ENCODE data around the gene CXCL6.

Gene CXCL6

GRCh38 chr4:73843369-73843768 lies 6.9 kb downstream of the CXCL6 start:
- no peak for DNase-seq (ENCODE audit: low spot score)

GRCh38 chr4:73844345-73844744 lies 7.9 kb downstream of the CXCL6 start:
- no peak for DNase-seq (ENCODE audit: low spot score)

- no peak for DNase-seq (ENCODE audit: low spot score)
Measured at GRCh38 chr4:73844806-73845205, 8.3 kb downstream of the CXCL6 start.

GRCh38 chr4:73847526-73848182 lies 11.2 kb downstream of the CXCL6 start:
- no peak for DNase-seq (ENCODE audit: low spot score)

- no peak for DNase-seq (ENCODE audit: low spot score)
Measured at GRCh38 chr4:73848183-73848777, 11.8 kb downstream of the CXCL6 start.

- no peak for DNase-seq (ENCODE audit: low spot score)
Measured at GRCh38 chr4:73850261-73850970, 13.9 kb downstream of the CXCL6 start.

- no peak for DNase-seq (ENCODE audit: low spot score)
Measured at GRCh38 chr4:73851293-73851692, 14.8 kb downstream of the CXCL6 start.

- no peak for DNase-seq (ENCODE audit: low spot score)
Measured at GRCh38 chr4:73852771-73853170, 16.3 kb downstream of the CXCL6 start.

DNA sequence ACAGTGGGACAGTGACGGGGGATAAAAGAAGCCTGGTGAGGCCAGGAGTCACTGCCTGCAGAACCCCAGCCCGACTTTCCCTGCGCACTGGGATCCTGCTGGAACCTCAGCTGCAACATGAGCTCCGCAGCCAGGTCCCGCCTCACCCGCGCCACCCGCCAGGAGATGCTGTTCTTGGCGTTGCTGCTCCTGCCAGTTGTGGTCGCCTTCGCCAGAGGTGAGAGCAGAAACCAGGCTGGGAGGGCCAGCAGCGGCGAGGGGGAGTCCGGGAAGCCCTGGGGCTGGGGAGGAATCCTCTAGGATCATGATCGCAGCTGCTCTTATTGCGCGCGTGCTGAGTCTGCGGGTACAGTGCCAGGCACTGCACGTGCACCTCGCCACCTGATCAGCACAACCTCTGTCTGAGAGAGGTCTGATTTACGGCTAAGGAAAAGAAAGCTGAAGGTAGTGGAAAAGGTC lies 16.8 kb downstream of the CXCL6 start, which contains the start of gene PF4V1:
Gene PF4V1, plus strand, starts transcription at position 51 of the 459 bp plus-strand sequence. Its CDS starts 67 bp downstream, at position 118.
- DNase-seq (ENCODE audit: low spot score), result no peak

- no peak for DNase-seq (ENCODE audit: low spot score)
Measured at GRCh38 chr4:73853718-73854473, 17.4 kb downstream of the CXCL6 start.

GRCh38 chr4:73855406-73855805 lies 18.9 kb downstream of the CXCL6 start:
- no peak for DNase-seq (ENCODE audit: low spot score)

- no peak for DNase-seq (ENCODE audit: low spot score)
Measured at GRCh38 chr4:73856518-73856917, 20.0 kb downstream of the CXCL6 start.

DNA sequence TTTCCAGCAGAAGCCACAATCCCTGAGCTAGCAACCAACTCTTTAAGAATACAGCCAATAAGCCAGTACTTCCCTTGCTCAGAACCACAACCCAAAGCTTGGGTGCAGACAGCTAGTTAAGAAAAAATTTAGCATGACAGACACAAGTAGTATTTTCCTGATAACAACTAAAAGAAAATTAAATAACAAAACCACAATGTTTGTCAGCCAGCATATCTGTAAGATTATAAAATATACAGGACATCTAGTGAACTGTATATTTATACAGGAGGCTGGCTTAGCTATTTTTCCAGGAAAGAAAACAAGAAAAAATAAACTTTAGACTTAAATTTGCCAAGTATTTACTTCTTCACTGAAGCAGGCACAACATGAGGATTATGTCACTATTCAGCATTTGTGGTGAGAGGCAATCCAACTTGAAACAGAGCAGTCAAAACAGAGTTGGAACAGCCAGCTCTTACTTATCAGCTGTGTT lies 23.2 kb downstream of the CXCL6 start:
- no peak for DNase-seq (ENCODE audit: low spot score)

DNA sequence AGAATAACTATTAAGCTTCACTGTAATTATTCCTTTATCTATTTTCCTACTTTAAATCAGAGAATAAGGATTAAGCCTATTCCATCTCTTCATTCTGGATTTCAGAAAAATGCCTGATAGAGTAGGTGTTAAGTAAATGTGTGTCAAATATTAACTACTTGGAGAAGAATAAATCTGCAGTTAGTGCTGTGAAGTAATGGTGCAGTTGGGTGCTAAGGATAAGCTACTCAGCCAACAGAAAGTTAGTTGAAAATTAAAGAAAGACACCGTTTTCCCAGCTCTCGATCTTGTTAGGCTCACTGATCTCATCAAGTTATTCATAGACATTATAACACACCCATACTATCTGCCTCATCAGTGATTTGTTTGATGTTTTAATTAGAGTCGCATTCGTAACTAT lies 23.7 kb downstream of the CXCL6 start:
- no peak for DNase-seq (ENCODE audit: low spot score)

- DNase-seq (ENCODE audit: low spot score), result no peak
Measured at GRCh38 chr4:73860917-73861316, 24.4 kb downstream of the CXCL6 start.

GRCh38 chr4:73862322-73862721 lies 25.8 kb downstream of the CXCL6 start:
- DNase-seq (ENCODE audit: low spot score), result no peak

DNA sequence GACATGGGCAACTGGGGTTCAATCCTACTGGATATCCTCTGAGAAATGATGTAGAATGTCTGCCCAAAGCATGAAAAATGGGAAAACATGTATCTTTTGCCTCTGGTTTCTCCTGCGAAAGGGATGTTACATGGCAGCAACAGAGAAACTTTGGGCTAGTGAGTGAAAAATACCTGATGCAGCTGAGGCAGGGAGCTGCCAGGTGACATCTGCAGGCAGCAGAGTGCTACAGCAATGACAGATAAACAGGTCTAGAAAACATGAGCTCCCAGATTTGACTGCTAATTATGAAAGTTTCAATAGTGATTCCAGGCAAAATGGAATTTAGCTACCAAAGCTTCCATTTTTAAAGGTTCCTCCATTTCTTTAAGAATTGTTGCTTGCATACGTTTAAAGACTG lies 27.9 kb downstream of the CXCL6 start:
- peak; percentile 49 for DNase-seq (ENCODE audit: low spot score)

- no peak for DNase-seq (ENCODE audit: low spot score)
Measured at GRCh38 chr4:73864961-73865360, 28.5 kb downstream of the CXCL6 start.

GRCh38 chr4:73865431-73866096 lies 29.1 kb downstream of the CXCL6 start:
- DNase-seq (ENCODE audit: low spot score), result no peak

GRCh38 chr4:73866246-73866645 lies 29.8 kb downstream of the CXCL6 start:
- DNase-seq (ENCODE audit: low spot score), result no peak

DNA sequence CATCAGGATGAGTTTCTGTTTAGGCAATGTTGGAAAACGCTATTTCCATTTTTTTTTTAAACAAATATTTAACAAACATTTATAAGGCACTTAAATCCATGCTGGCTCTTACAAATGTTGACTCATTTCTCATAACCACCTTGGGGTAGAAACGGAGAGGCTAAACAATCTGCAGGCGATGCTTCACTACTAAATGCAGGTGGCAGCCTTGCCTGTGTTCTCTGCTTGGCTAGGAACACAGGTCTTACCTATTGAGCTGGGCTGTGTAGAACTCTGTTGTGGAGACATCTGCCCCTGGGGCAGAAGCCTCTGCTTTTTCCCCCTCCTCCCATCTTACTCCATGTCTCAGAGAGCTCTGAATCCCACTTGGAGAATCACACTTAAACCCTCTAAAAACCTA lies 31.3 kb downstream of the CXCL6 start:
- peak; percentile 46 for DNase-seq (ENCODE audit: low spot score)
